Jurkat, Clone E6-1 (cell line): ENCODE data around the gene SLC8A3.

ENCODE experiments used
- DNase-seq: peaks from one replicate; pipeline ENCODE4 v3.0.0-alpha.2; 2011; ENCODE audit warnings: low read depth, low spot score
- H3K4me3 ChIP-seq: 2 replicates; pipeline ENCODE4 v1.5.1; 2011; ENCODE audit warnings: mild to moderate bottlenecking, low read length, control low read depth, moderate library complexity

The SLC8A3 gene

GRCh38 chr14:70011098-70011497 lies 177.7 kb downstream of the SLC8A3 start:
- no peak for DNase-seq
- H3K4me3 ChIP-seq, result no peak overlapping the region

GRCh38 chr14:70009961-70010360 lies 178.8 kb downstream of the SLC8A3 start:
- no peak overlapping the region for H3K4me3 ChIP-seq
- no peak for DNase-seq

- H3K4me3 ChIP-seq, result no peak overlapping the region
- DNase-seq, result no peak
Observed at GRCh38 chr14:70008284-70009262, 180.2 kb downstream of the SLC8A3 start.

GRCh38 chr14:70006699-70007098 lies 182.1 kb downstream of the SLC8A3 start:
- H3K4me3 ChIP-seq, result no peak overlapping the region
- no peak for DNase-seq

- DNase-seq, result no peak
- no peak overlapping the region for H3K4me3 ChIP-seq
Observed at GRCh38 chr14:70005281-70005805, 183.4 kb downstream of the SLC8A3 start.

- H3K4me3 ChIP-seq, result no peak overlapping the region
- no peak for DNase-seq
Observed at GRCh38 chr14:70004791-70005190, 184.0 kb downstream of the SLC8A3 start.

GRCh38 chr14:70002589-70003346 lies 186.0 kb downstream of the SLC8A3 start:
- no peak for DNase-seq
- no peak overlapping the region for H3K4me3 ChIP-seq

- no peak overlapping the region for H3K4me3 ChIP-seq
- no peak for DNase-seq
Observed at GRCh38 chr14:70000601-70001000, 188.2 kb downstream of the SLC8A3 start.

GRCh38 chr14:69999261-69999674 lies 189.5 kb downstream of the SLC8A3 start:
- H3K4me3 ChIP-seq, result no peak overlapping the region
- no peak for DNase-seq

GRCh38 chr14:69997849-69998248 lies 190.9 kb downstream of the SLC8A3 start:
- no peak overlapping the region for H3K4me3 ChIP-seq
- no peak for DNase-seq

- no peak overlapping the region for H3K4me3 ChIP-seq
- no peak for DNase-seq
Observed at GRCh38 chr14:69996216-69996615, 192.5 kb downstream of the SLC8A3 start.
